GM23338 (cell line): ENCODE measurements around the gene SPTB. TPM values are rescaled to one million over a fixed set of nuclear protein-coding genes. Genes with fewer than 3 reads are reported as not detected.

ENCODE experiments used
- ATAC-seq: fragments of 200-7000 bp; cut with Tn5 transposase; 3 replicates; pipeline ENCODE4 v1.9.1; 2020
- DNase-seq: peaks from one replicate; pipeline ENCODE4 v3.0.0-alpha.2; 2015; ENCODE audit warnings: low spot score
- H2AFZ ChIP-seq: fragments of 200-600 bp; sonication (generic); 2 replicates; pipeline ENCODE4 v1.8.0; 2016; ENCODE audit warnings: antibody characterized with exemption, mild to moderate bottlenecking, moderate library complexity
- H3F3A ChIP-seq: fragments of 200-600 bp; sonication (generic); replicated peaks from 2 replicates; pipeline ENCODE4 v1.8.0; 2017; ENCODE audit warnings: antibody characterized with exemption, mixed run types, low read depth
- H3K27ac ChIP-seq: fragments of 200-600 bp; sonication (generic); 2 replicates; pipeline ENCODE4 v1.6.1; 2016; ENCODE audit warnings: low read depth
- H3K27me3 ChIP-seq: fragments of 200-600 bp; sonication (generic); 2 replicates; pipeline ENCODE4 v1.8.0; 2016; ENCODE audit warnings: mild to moderate bottlenecking, mixed run types, moderate library complexity; ENCODE audit not compliant: insufficient read depth
- H3K36me3 ChIP-seq: fragments of 200-600 bp; sonication (generic); 2 replicates; pipeline ENCODE4 v1.8.0; 2016; ENCODE audit warnings: mild to moderate bottlenecking; ENCODE audit not compliant: insufficient read depth
- H3K4me1 ChIP-seq: fragments of 200-600 bp; sonication (generic); 2 replicates; pipeline ENCODE4 v1.8.0; 2016; ENCODE audit warnings: mild to moderate bottlenecking, moderate library complexity; ENCODE audit not compliant: insufficient read depth
- H3K4me2 ChIP-seq: fragments of 200-600 bp; sonication (generic); 2 replicates; pipeline ENCODE4 v1.7.1; 2017; ENCODE audit warnings: mixed run types
- H3K4me3 ChIP-seq: fragments of 200-600 bp; sonication (generic); 2 replicates; pipeline ENCODE4 v1.6.1; 2016; ENCODE audit warnings: mixed run types
- H3K79me2 ChIP-seq: fragments of 200-600 bp; sonication (generic); replicated peaks from 2 replicates; pipeline ENCODE4 v1.8.0; 2017; ENCODE audit warnings: mild to moderate bottlenecking; ENCODE audit not compliant: insufficient read depth
- H3K9me2 ChIP-seq: fragments of 200-600 bp; sonication (generic); 2 replicates; pipeline ENCODE4 v1.8.0; 2017; ENCODE audit not compliant: insufficient read depth
- H4K20me1 ChIP-seq: fragments of 200-600 bp; sonication (generic); replicated peaks from 2 replicates; pipeline ENCODE4 v1.8.0; 2017; ENCODE audit warnings: mild to moderate bottlenecking; ENCODE audit not compliant: insufficient read depth
- H3K27ac Mint-ChIP-seq: 2 replicates; pipeline ENCODE4 v1.8.0; 2020; ENCODE audit warnings: inconsistent platforms, mild to moderate bottlenecking, moderate library complexity, mixed read lengths
- H3K27me3 Mint-ChIP-seq: 3 replicates; pipeline ENCODE4 v1.8.0; 2022; ENCODE audit warnings: low read depth, mild to moderate bottlenecking, moderate library complexity, mixed read lengths, inconsistent platforms; ENCODE audit not compliant: insufficient read depth, poor library complexity
- H3K36me3 Mint-ChIP-seq: 3 replicates; pipeline ENCODE4 v1.8.0; 2021; ENCODE audit warnings: low read depth, mild to moderate bottlenecking, inconsistent platforms, moderate library complexity, mixed read lengths
- H3K4me1 Mint-ChIP-seq: 3 replicates; pipeline ENCODE4 v1.8.0; 2020; ENCODE audit warnings: mild to moderate bottlenecking, inconsistent platforms, mixed read lengths
- H3K4me3 Mint-ChIP-seq: 3 replicates; pipeline ENCODE4 v1.8.0; 2021; ENCODE audit warnings: moderate library complexity, mild to moderate bottlenecking, inconsistent platforms, mixed read lengths
- H3K9me3 Mint-ChIP-seq: 3 replicates; pipeline ENCODE4 v1.8.0; 2020; ENCODE audit warnings: moderate library complexity, mild to moderate bottlenecking, inconsistent platforms, mixed read lengths
- CREB1 ChIP-seq: fragments of 250-450 bp; sonication (Bioruptor Pico); IDR thresholded peaks from 2 replicates; pipeline ENCODE4 v1.5.0; 2020; ENCODE audit warnings: low read depth, mild to moderate bottlenecking, moderate library complexity
- CTCF ChIP-seq, 2 experiments: fragments of 200-600 bp in 1 of 2; sonication (generic) in 1 of 2; conservative IDR thresholded peaks; 2 replicates each; pipeline versions ENCODE4 v1.5.1 to v1.6.1; 2016 to 2017; ENCODE audit warnings: antibody characterized with exemption in 2 of 2, low read depth in 2 of 2, mild to moderate bottlenecking in 2 of 2, moderate library complexity in 1 of 2
- ETS1 ChIP-seq: IDR thresholded peaks from 2 replicates; pipeline ENCODE4 v1.6.1; 2016; ENCODE audit warnings: antibody characterized with exemption
- EZH2 ChIP-seq: fragments of 200-600 bp; sonication (generic); IDR thresholded peaks from one replicate; pipeline ENCODE4 v1.8.0; 2017; ENCODE audit warnings: antibody characterized with exemption, mild to moderate bottlenecking, low read depth; ENCODE audit not compliant: unreplicated experiment
- EZH2phosphoT487 ChIP-seq: fragments of 200-600 bp; sonication (generic); IDR thresholded peaks from one replicate; pipeline ENCODE4 v1.8.1; 2018; ENCODE audit warnings: antibody characterized with exemption; ENCODE audit not compliant: unreplicated experiment
- JUNB ChIP-seq: IDR thresholded peaks from one replicate; pipeline ENCODE4 v1.6.1; 2016; ENCODE audit warnings: antibody characterized with exemption; ENCODE audit not compliant: unreplicated experiment
- NANOG ChIP-seq: IDR thresholded peaks from 2 replicates; pipeline ENCODE4 v1.6.1; 2016; ENCODE audit warnings: antibody characterized with exemption, borderline replicate concordance
- POLR2AphosphoS5 ChIP-seq: IDR thresholded peaks from 2 replicates; pipeline ENCODE4 v1.6.1; 2016; ENCODE audit warnings: antibody characterized with exemption, low read depth
- REST ChIP-seq: IDR thresholded peaks from one replicate; pipeline ENCODE4 v1.6.1; 2018; ENCODE audit warnings: antibody characterized with exemption; ENCODE audit not compliant: unreplicated experiment
- STAT1 ChIP-seq: IDR thresholded peaks from one replicate; pipeline ENCODE4 v1.6.1; 2016; ENCODE audit warnings: antibody characterized with exemption; ENCODE audit not compliant: unreplicated experiment
- ZNF114 ChIP-seq: fragments of 250-450 bp; sonication (Bioruptor Pico); IDR thresholded peaks from 2 replicates; pipeline ENCODE4 v1.5.0; 2020; ENCODE audit warnings: mild to moderate bottlenecking, moderate library complexity
- ZNF331 ChIP-seq: fragments of 250-450 bp; sonication (Bioruptor Pico); IDR thresholded peaks from 2 replicates; pipeline ENCODE4 v1.5.0; 2020; ENCODE audit warnings: low read depth, mild to moderate bottlenecking, moderate library complexity
- ZNF462 ChIP-seq: fragments of 250-450 bp; sonication (Bioruptor Pico); IDR thresholded peaks from 2 replicates; pipeline ENCODE4 v1.5.0; 2020; ENCODE audit warnings: mild to moderate bottlenecking, moderate library complexity
- polyA plus RNA-seq: library from polyadenylated mRNA; unstranded; fragments of >200 nt; fragmentation: Nextera tagmentation; extraction: Ambion mirVana; gene quantifications from 2 replicates; pipeline ENCODE4 v1.2.1, GENCODE V29; 2016
- total RNA-seq: library from RNA; depleted of rRNA; stranded (reverse); fragments of >200 nt; shearing (Covaris generic); gene quantifications from 2 replicates; pipeline ENCODE4 v1.2.3, GENCODE V29; 2014

Gene SPTB
- total and polyA plus RNA-seq, 2 experiments from 2014 or later: 1.1 to 1.9 TPM

- 0 out of 2 replicates have a peak overlapping the region, but pooled peaks have one; percentile 52 for H2AFZ ChIP-seq
- TF ChIP-seq ZNF114 (no peak), CTCF (conservative IDR thresholded peaks at IDR 0.05; ENCODE audit: low read depth in 2 of 2) (no peak), EZH2phosphoT487 (no peak), ETS1 (no peak), STAT1 (no peak), POLR2AphosphoS5 (no peak), CREB1 (CRISPR knock-in tag) (no peak), REST (no peak), ZNF462 (CRISPR knock-in tag) (no peak), EZH2 (no peak), JUNB (no peak), NANOG (no peak), ZNF331 (CRISPR knock-in tag) (no peak)
- Mint-ChIP-seq H3K36me3 (no peaks in the 10 kb centered on the region; the same call in 2 of the 3 replicates), H3K9me3 (peaks cover 7% of the 10 kb centered on the region; the same call in 2 of the 3 replicates), H3K27me3 (peaks cover 39% of the 10 kb centered on the region), H3K27ac (no peak overlapping the region), H3K4me1 (peaks cover 35% of the 10 kb centered on the region), H3K4me3 (no peak overlapping the region)
- peaks cover 21% of the 10 kb centered on the region for H3K4me1 ChIP-seq
- no peaks in the 10 kb centered on the region for H3K9me2 ChIP-seq
- H3K27me3 ChIP-seq: no peaks in the 10 kb centered on the region
- no peaks in the 10 kb centered on the region for H3F3A ChIP-seq
- no peak for ATAC-seq
- no peak for DNase-seq
- H3K4me2 ChIP-seq: peak overlapping the region; percentile 38; the same call in 1 of the 2 replicates
- H4K20me1 ChIP-seq: no peaks in the 10 kb centered on the region
- no peaks in the 10 kb centered on the region for H3K36me3 ChIP-seq
- no peaks in the 10 kb centered on the region for H3K79me2 ChIP-seq
- H3K27ac ChIP-seq: no peak overlapping the region
- H3K4me3 ChIP-seq: no peak overlapping the region
These were observed 122.1 kb downstream of the SPTB start for GRCh38 chr14:64757601-64758000.
